Keratinocyte (primary cell): ENCODE data around the gene TP53I13. TPM values are rescaled to one million over a fixed set of nuclear protein-coding genes. Genes with fewer than 3 reads are reported as not detected.

Experiments
- DNase-seq: peaks from one replicate; pipeline ENCODE4 v3.0.0-alpha.2; 2011; ENCODE audit warnings: low read depth, missing footprints, low spot score
- FAIRE-seq: peaks from 2 replicates; lab custom pipeline; 2011; peaks lifted over from hg19 to GRCh38; lab: Jason Lieb, UNC
- H2AFZ ChIP-seq: 2 replicates; pipeline ENCODE4 v1.6.0; 2012; ENCODE audit warnings: low read length, control low read depth, inconsistent platforms; ENCODE audit not compliant: control insufficient read depth
- H3K27ac ChIP-seq: 2 replicates; pipeline ENCODE4 v1.5.1; 2011; ENCODE audit warnings: low read length; ENCODE audit not compliant: control insufficient read depth, insufficient read depth
- H3K27me3 ChIP-seq: 3 replicates; pipeline ENCODE4 v1.6.0; 2011; ENCODE audit warnings: low read length; ENCODE audit not compliant: control insufficient read depth, insufficient read depth; ENCODE audit errors: extremely low read depth
- H3K36me3 ChIP-seq, 2 experiments: 2 replicates in 1 of 2; 3 replicates in 1 of 2; pipeline ENCODE4 v1.5.1; 2011; ENCODE audit warnings: low read length in 2 of 2, mild to moderate bottlenecking in 1 of 2; ENCODE audit not compliant: control insufficient read depth in 2 of 2, insufficient read depth in 2 of 2; ENCODE audit errors: extremely low read depth in 1 of 2
- H3K4me1 ChIP-seq: 3 replicates; pipeline ENCODE4 v1.5.1; 2011; ENCODE audit warnings: low read length; ENCODE audit not compliant: control insufficient read depth, insufficient read depth; ENCODE audit errors: extremely low read depth
- H3K4me2 ChIP-seq: 3 replicates; pipeline ENCODE4 v1.6.0; 2011; ENCODE audit warnings: low read depth, low read length; ENCODE audit not compliant: control insufficient read depth, insufficient read depth; ENCODE audit errors: extremely low read depth
- H3K4me3 ChIP-seq, 3 experiments: fragments of 200-600 bp in 1 of 3; sonication (generic) in 1 of 3; 2 replicates in 2 of 3; 3 replicates in 1 of 3; pipeline ENCODE4 v1.5.1; 2011 to 2016; ENCODE audit warnings: low read length in 3 of 3, mild to moderate bottlenecking in 3 of 3, control low read depth in 2 of 3, inconsistent platforms in 1 of 3, low read depth in 1 of 3, mixed read lengths in 1 of 3, mixed run types in 1 of 3, moderate library complexity in 1 of 3; ENCODE audit not compliant: control insufficient read depth in 2 of 3, insufficient read depth in 2 of 3; ENCODE audit errors: extremely low read depth in 1 of 3
- H3K79me2 ChIP-seq: 2 replicates; pipeline ENCODE4 v1.6.0; 2012; ENCODE audit warnings: low read length; ENCODE audit not compliant: control insufficient read depth, insufficient read depth
- H3K9ac ChIP-seq: 3 replicates; pipeline ENCODE4 v1.6.0; 2011; ENCODE audit warnings: low read length; ENCODE audit not compliant: control insufficient read depth, insufficient read depth; ENCODE audit errors: extremely low read depth
- H3K9me1 ChIP-seq: 3 replicates; pipeline ENCODE4 v1.6.0; 2011; ENCODE audit warnings: low read length; ENCODE audit not compliant: control insufficient read depth, insufficient read depth; ENCODE audit errors: extremely low read depth
- H3K9me3 ChIP-seq: 2 replicates; pipeline ENCODE4 v1.5.1; 2012; ENCODE audit warnings: low read depth, low read length; ENCODE audit not compliant: control insufficient read depth
- H4K20me1 ChIP-seq: 3 replicates; pipeline ENCODE4 v1.6.0; 2011; ENCODE audit warnings: low read length; ENCODE audit not compliant: control insufficient read depth, insufficient read depth; ENCODE audit errors: extremely low read depth
- EZH2 ChIP-seq: IDR thresholded peaks from one replicate; pipeline ENCODE4 v1.6.1; 2012; ENCODE audit warnings: inconsistent platforms, mild to moderate bottlenecking, low read length, moderate library complexity
- dilution Hi-C: fragments of 300-500 bp; cut with MboI; formaldehyde crosslinking; loops from one replicate; pipeline ENCODE4 v1.7.0; 2020; ENCODE audit warnings: low sequenced_read_pairs; ENCODE audit not compliant: extremely low pct_ligation_motif_present
- polyA plus RNA-seq, 5 experiments: library from polyadenylated mRNA; depleted of rRNA in 3 of 5; stranded (reverse) in 3 of 5; stranded (forward) in 1 of 5; unstranded in 1 of 5; fragments of >200 nt; gene quantifications; 1 replicate in 1 of 5; 2 replicates in 3 of 5; 3 replicates in 1 of 5; pipeline versions ENCODE4 v1.2.1 to v1.2.3, GENCODE V29; 2011 to 2012; ENCODE audit warnings: missing spikeins in 2 of 5, low read depth in 1 of 5, low replicate concordance in 1 of 5
- TF ChIP-seq, protein P1 (sequence below), 3 experiments: IDR thresholded peaks in 1 of 3; conservative IDR thresholded peaks in 1 of 3; optimal IDR thresholded peaks in 1 of 3; 2 replicates in 2 of 3; 3 replicates in 1 of 3; pipeline versions ENCODE3 to v1.5.1; 2011; ENCODE audit warnings: low read length in 3 of 3, mild to moderate bottlenecking in 3 of 3, moderate library complexity in 2 of 3, control low read depth in 1 of 3, inconsistent platforms in 1 of 3; ENCODE audit not compliant: insufficient read depth in 2 of 3; ENCODE audit errors: extremely low read depth in 1 of 3

The TP53I13 gene
- polyA plus RNA-seq, 1 donor (not counting 4 experiments of a cell fraction or from before 2014, with no cell fraction given), result 11.9 TPM

GRCh38 chr17:29575511-29576213, 7.2 kb downstream of the TP53I13 start:
- FAIRE-seq, result no peak
- TF ChIP-seq, protein P1, sequence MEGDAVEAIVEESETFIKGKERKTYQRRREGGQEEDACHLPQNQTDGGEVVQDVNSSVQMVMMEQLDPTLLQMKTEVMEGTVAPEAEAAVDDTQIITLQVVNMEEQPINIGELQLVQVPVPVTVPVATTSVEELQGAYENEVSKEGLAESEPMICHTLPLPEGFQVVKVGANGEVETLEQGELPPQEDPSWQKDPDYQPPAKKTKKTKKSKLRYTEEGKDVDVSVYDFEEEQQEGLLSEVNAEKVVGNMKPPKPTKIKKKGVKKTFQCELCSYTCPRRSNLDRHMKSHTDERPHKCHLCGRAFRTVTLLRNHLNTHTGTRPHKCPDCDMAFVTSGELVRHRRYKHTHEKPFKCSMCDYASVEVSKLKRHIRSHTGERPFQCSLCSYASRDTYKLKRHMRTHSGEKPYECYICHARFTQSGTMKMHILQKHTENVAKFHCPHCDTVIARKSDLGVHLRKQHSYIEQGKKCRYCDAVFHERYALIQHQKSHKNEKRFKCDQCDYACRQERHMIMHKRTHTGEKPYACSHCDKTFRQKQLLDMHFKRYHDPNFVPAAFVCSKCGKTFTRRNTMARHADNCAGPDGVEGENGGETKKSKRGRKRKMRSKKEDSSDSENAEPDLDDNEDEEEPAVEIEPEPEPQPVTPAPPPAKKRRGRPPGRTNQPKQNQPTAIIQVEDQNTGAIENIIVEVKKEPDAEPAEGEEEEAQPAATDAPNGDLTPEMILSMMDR (optimal IDR thresholded peaks at IDR 0.05 in 1 of 3, IDR thresholded peaks at IDR 0.05 in 1 of 3, conservative IDR thresholded peaks at IDR 0.05 in 1 of 3; ENCODE audit: extremely low read depth in 1 of 3, insufficient read depth in 2 of 3, low read length in 3 of 3), result no peak
- TF ChIP-seq EZH2, result no peak
- H3K36me3 ChIP-seq, result peaks cover 35 to 50% of the 10 kb centered on the region in 2 experiments
- no peak overlapping the region for H3K27ac ChIP-seq
- H3K4me1 ChIP-seq, result peaks cover 6% of the 10 kb centered on the region
- no peak overlapping the region for H2AFZ ChIP-seq
- no peak overlapping the region for H3K9ac ChIP-seq
- H3K9me3 ChIP-seq, result no peaks in the 10 kb centered on the region
- peaks cover 5% of the 10 kb centered on the region for H3K79me2 ChIP-seq
- H3K4me2 ChIP-seq, result no peak overlapping the region
- H4K20me1 ChIP-seq, result peaks cover 9% of the 10 kb centered on the region
- no peak for DNase-seq
- no peaks in the 10 kb centered on the region for H3K9me1 ChIP-seq
- H3K4me3 ChIP-seq, result no peak overlapping the region
- dilution Hi-C loops, result no loop called here
- no peaks in the 10 kb centered on the region for H3K27me3 ChIP-seq

DNA sequence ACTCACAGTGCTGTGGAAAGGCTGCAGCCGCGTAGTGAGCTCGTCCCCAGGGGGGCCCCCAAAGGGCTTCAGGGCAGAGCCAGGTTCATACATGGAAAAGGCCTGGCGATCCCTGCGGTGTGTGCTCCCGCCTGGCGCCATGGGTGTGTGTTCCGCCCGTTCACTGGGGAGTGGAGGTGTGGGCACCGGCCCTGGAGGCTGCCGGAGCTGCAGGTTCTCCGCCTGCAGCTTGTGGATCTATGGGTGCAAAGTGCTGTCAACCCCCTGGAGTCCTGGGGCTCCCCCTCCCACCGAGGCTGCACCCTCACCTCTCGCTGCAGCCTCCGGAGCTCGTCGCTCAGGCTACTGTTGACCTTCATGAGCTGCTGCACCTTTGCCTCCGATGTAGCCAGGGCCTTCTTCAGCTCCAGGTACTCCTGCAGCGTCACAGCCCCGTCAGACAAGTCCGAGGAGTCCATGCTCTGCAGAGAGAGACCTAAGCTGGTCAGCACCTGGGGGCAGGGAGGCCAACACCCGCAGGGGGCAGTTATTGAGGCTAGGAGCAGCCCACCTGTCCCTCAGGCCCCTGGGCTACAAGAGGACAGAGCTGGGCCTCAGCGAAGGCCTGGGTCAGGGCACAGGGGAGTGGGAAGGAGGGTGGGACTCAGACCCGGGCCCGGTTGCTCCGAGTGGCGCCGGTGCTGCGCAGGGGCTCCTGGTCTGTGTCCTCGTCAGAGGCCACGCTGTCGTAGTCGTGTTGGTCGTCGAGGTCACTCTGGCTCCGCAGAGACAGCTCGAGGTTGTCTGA, 7.9 kb downstream of the TP53I13 start:
- Histone ChIP-seq H3K79me2 (peaks cover 5% of the 10 kb centered on the region), H3K36me3 (peaks cover 35 to 52% of the 10 kb centered on the region in 2 experiments), H4K20me1 (peaks cover 9% of the 10 kb centered on the region), H3K27me3 (no peaks in the 10 kb centered on the region), H3K9me3 (no peaks in the 10 kb centered on the region), H3K9ac (no peak overlapping the region), H3K27ac (no peak overlapping the region), H3K9me1 (no peaks in the 10 kb centered on the region), H3K4me2 (no peak overlapping the region), H2AFZ (no peak overlapping the region), H3K4me3 (no peak overlapping the region), H3K4me1 (peaks cover 8% of the 10 kb centered on the region)
- TF ChIP-seq, protein P1 (optimal IDR thresholded peaks at IDR 0.05 in 1 of 3, IDR thresholded peaks at IDR 0.05 in 1 of 3, conservative IDR thresholded peaks at IDR 0.05 in 1 of 3; ENCODE audit: extremely low read depth in 1 of 3, insufficient read depth in 2 of 3, low read length in 3 of 3), result no peak
- no peak for TF ChIP-seq EZH2
- no peak for FAIRE-seq
- no peak for DNase-seq
- dilution Hi-C loops, result no loop called here
